GM12865 (cell line): ENCODE results near the gene NSUN2.

Experiments used
- DNase-seq: peaks from one replicate; pipeline ENCODE4 v3.0.0; 2010; ENCODE audit warnings: low read depth
- H3K4me3 ChIP-seq: 2 replicates; pipeline ENCODE4 v1.5.1; 2011; ENCODE audit warnings: mild to moderate bottlenecking, low read depth, low read length, control low read depth
- CTCF ChIP-seq: IDR thresholded peaks from 2 replicates; pipeline ENCODE4 v1.5.1; 2011; ENCODE audit warnings: low read length, control low read depth, low read depth, inconsistent platforms; ENCODE audit not compliant: insufficient read depth; ENCODE audit errors: missing control alignments

The NSUN2 gene

GRCh38 chr5:6601271-6601670 is 31.6 kb downstream of the NSUN2 start:
- no peak overlapping the region for H3K4me3 ChIP-seq
- TF ChIP-seq CTCF, result no peak
- DNase-seq, result no peak

GRCh38 chr5:6599739-6600138 is 33.1 kb downstream of the NSUN2 start:
- DNase-seq, result no peak
- no peak for TF ChIP-seq CTCF

GRCh38 chr5:6598351-6598900 is 34.4 kb downstream of the NSUN2 start:
- DNase-seq, result no peak
- no peak overlapping the region for H3K4me3 ChIP-seq
- TF ChIP-seq CTCF, result no peak

More at GRCh38 chr5:6599739-6600138, 33.1 kb downstream of the NSUN2 start:
- H3K4me3 ChIP-seq, result no peak overlapping the region

GRCh38 chr5:6597557-6597956 is 35.3 kb downstream of the NSUN2 start:
- TF ChIP-seq CTCF, result no peak
- no peak overlapping the region for H3K4me3 ChIP-seq
- no peak for DNase-seq

- no peak overlapping the region for H3K4me3 ChIP-seq
- no peak for DNase-seq
- no peak for TF ChIP-seq CTCF
Measured at GRCh38 chr5:6596388-6596787, 36.5 kb downstream of the NSUN2 start.

GRCh38 chr5:6595405-6595804 is 37.4 kb downstream of the NSUN2 start:
- DNase-seq, result no peak
- no peak overlapping the region for H3K4me3 ChIP-seq
- no peak for TF ChIP-seq CTCF

- H3K4me3 ChIP-seq, result no peak overlapping the region
- TF ChIP-seq CTCF, result no peak
- DNase-seq, result no peak
Measured at GRCh38 chr5:6594066-6594465, 38.8 kb downstream of the NSUN2 start.
